Spleen (tissue), 13 donors: ENCODE results near the gene PRORP. TPM values are rescaled to one million over a fixed set of nuclear protein-coding genes. Genes with fewer than 3 reads are reported as not detected.

Experiments used
- DNase-seq: peaks from one replicate; pipeline ENCODE4 v3.0.0-alpha.2; 2020
- H3K27ac ChIP-seq, 8 donors: fragments of 200-600 bp; sonication (generic) in 7 of 8; 1 replicate in 4 of 8; 2 replicates in 4 of 8; pipeline versions ENCODE4 v1.5.0 to v1.8.0; 2016 to 2021; ENCODE audit warnings: inconsistent platforms in 4 of 8, mild to moderate bottlenecking in 4 of 8, moderate library complexity in 1 of 8
- H3K27me3 ChIP-seq, 7 donors: fragments of 200-600 bp; sonication (generic) in 6 of 7; replicated peaks in 1 of 7; 1 replicate in 4 of 7; 2 replicates in 3 of 7; pipeline versions ENCODE4 v1.5.0 to v1.8.0; 2016 to 2021; ENCODE audit warnings: inconsistent platforms in 3 of 7, mild to moderate bottlenecking in 1 of 7
- H3K36me3 ChIP-seq, 6 donors: fragments of 200-600 bp; sonication (generic) in 5 of 6; 1 replicate in 4 of 6; 2 replicates in 2 of 6; pipeline versions ENCODE4 v1.5.0 to v1.8.0; 2016 to 2021; ENCODE audit warnings: inconsistent platforms in 2 of 6
- H3K4me1 ChIP-seq, 6 donors: fragments of 200-600 bp; sonication (generic) in 5 of 6; 1 replicate in 3 of 6; 2 replicates in 3 of 6; pipeline versions ENCODE4 v1.5.0 to v1.8.0; 2016 to 2021; ENCODE audit warnings: inconsistent platforms in 3 of 6
- H3K4me3 ChIP-seq, 8 donors: fragments of 200-600 bp; sonication (generic) in 7 of 8; 1 replicate in 4 of 8; 2 replicates in 4 of 8; pipeline versions ENCODE4 v1.5.0 to v1.8.0; 2016 to 2021; ENCODE audit warnings: inconsistent platforms in 4 of 8, mild to moderate bottlenecking in 4 of 8, moderate library complexity in 2 of 8
- H3K9me3 ChIP-seq, 8 donors: fragments of 200-600 bp; sonication (generic) in 7 of 8; 1 replicate in 4 of 8; 2 replicates in 4 of 8; pipeline versions ENCODE4 v1.5.0 to v1.8.0; 2016 to 2021; ENCODE audit warnings: inconsistent platforms in 4 of 8
- POLR2A ChIP-seq, 3 donors: fragments of 450-650 bp; IDR thresholded peaks; one replicate each; pipeline ENCODE4 v1.5.1; 2017; ENCODE audit warnings: antibody characterized with exemption in 3 of 3, mild to moderate bottlenecking in 1 of 3
- POLR2AphosphoS5 ChIP-seq, 3 donors: sonication (generic); formaldehyde crosslinking; IDR thresholded peaks; one replicate each; pipeline ENCODE4 v1.5.1; 2017; ENCODE audit warnings: antibody characterized with exemption in 3 of 3
- WGBS, 5 donors: extraction: QIAGEN DNeasy Blood & Tissue Kit in 3 of 5; methylation state at CpG; one replicate each; pipeline versions ENCODE4 v1.1.5 to v1.1.7; 2013 to 2018; 5-methylcytosine and 5-hydroxymethylcytosine counted together
- intact Hi-C: fragments of 100-400 bp; cut with DNase I; formaldehyde crosslinking; loops from one replicate; pipeline ENCODE4 v1.15.0; 2023; ENCODE audit warnings: low total_unique reads
- long read RNA-seq, 2 donors: transcript quantifications; one replicate each; lab custom pipeline, GENCODE V29; 2026
- polyA plus RNA-seq, 3 donors: library from polyadenylated mRNA; stranded (reverse); fragments of 200-250 nt; gene quantifications; one replicate each; pipeline ENCODE4 v1.2.1, GENCODE V29; 2013
- total RNA-seq, 7 donors: library from RNA; depleted of rRNA in 3 of 7; stranded (reverse); fragments of >200 nt in 3 of 7; fragmentation: NEBNext Ultra II Directional in 4 of 7; extraction: Animal tissue kit (Norgen Biotek cat#: 25700) in 4 of 7; gene quantifications; one replicate each; pipeline versions ENCODE4 v1.1.0 to v1.2.1, GENCODE V29; 2016 to 2021
- TF ChIP-seq, protein P1 (sequence below), 11 experiments: fragments of 200-600 bp in 7 of 11; fragments of 450-650 bp in 4 of 11; sonication (generic) in 4 of 11; IDR thresholded peaks in 8 of 11; conservative IDR thresholded peaks in 3 of 11; 1 replicate in 7 of 11; 2 replicates in 4 of 11; pipeline versions ENCODE4 v1.4.0 to v1.8.0; 2016 to 2021; ENCODE audit warnings: antibody characterized with exemption in 11 of 11, inconsistent platforms in 4 of 11, mild to moderate bottlenecking in 1 of 11
- donor health status: healthy with polysubstance abuse.
- donor health status: DM: no; HTN: no; CAD: no; lungs with moderate emphysema.
- donor health status: DM: no; HTN: no; CAD: no.
- donor health status: Bipolar disorder and iron deficiency.
- donor health status: healthy.
- donor health status: DM: no; HTN: no; CAD: no.
- donor health status: DM: yes; HTN: yes; CAD: no.

Gene PRORP
- total RNA-seq (10 to 100 TPM; 15.3 to 45.6 (median 28.5) TPM), polyA plus RNA-seq (10 to 100 TPM; 11.5 to 17.0 (median 15.9) TPM)
- long read RNA-seq, donor 1, partial matches to known transcripts: 0 of 3 reads
- long read RNA-seq, donor 1, other reads (novel, unspliced or antisense): 0 of 3 reads
- long read RNA-seq, donor 2, full-length matches to known transcripts: 8 of 8 reads
- long read RNA-seq, donor 2, partial matches to known transcripts: 0 of 8 reads
- long read RNA-seq, donor 2, other reads (novel, unspliced or antisense): 0 of 8 reads

DNA sequence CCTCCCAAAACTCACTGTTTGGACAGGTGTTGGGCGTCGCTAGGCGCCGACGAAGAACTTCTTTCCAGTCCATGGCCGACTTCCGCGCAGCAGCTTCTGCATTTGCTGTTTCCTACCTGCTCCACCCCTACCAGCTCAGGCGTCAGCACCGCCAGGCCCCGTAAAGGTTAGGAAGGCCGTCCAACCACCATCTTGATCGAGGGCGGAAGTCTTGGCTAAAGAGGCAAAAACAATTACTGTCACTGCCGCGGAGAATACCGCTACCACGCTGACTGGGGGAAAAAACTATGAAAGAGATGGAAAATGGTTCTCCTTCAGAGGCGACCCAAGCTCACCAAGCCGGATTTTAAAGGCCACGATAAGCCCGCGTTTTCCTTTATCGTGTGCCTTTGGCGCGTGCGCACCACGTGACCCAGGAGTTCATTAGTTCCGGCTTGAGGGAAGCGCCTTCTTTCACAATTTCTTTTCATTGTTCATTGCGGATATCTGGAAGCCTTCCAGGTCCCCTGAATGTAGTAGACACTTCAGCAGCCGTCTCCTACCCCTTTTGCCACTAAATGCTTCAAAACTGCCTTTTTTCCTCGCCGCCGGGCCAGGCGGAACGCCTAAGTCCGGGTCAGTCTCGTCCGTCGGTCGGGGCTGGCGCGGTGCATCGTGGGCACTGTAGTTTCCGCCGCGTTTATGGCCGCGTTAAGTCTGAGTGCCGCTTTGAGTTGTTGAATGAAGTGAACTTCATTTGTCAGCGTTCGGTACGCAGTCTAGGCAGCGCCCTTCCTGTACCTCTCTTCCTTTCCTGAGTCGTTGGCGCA, at the start of gene PRORP, which contains the start of gene PPP2R3C:
PRORP (plus strand) TSS at position 666 of the 809 bp plus-strand sequence. CDS start 694 bp downstream, outside the sequence.
PPP2R3C (minus strand) TSS at position 104 of the 809 bp plus-strand sequence; CDS start at position 73, 31 bp downstream.
- H3K4me1 ChIP-seq: peaks cover 20 to 88% (median 67%) of the 10 kb centered on the region in 6 donors
- H3K36me3 ChIP-seq: peaks cover 0 to 24% (median 3%) of the 10 kb centered on the region in 6 donors
- peak; percentile 98 for DNase-seq
- no peaks in the 10 kb centered on the region for H3K27me3 ChIP-seq
- 0 to 1% (median 0%) methylated on average over 53 to 57 of the region's 57 CpGs for WGBS, 5 donors
- peak within 1 kb of the TSS; percentile 63 to 85 (median 70) for H3K4me3 ChIP-seq
- H3K27ac ChIP-seq: peak within 1 kb of the TSS; percentile 92 to 99 (median 95)
- TF ChIP-seq POLR2A (IDR thresholded peaks at IDR 0.05): peak in 2 of 3 donors; percentile 64 to 78
- TF ChIP-seq POLR2AphosphoS5 (IDR thresholded peaks at IDR 0.05): peak; percentile 82 to 92 (median 90)
- TF ChIP-seq, protein P1, sequence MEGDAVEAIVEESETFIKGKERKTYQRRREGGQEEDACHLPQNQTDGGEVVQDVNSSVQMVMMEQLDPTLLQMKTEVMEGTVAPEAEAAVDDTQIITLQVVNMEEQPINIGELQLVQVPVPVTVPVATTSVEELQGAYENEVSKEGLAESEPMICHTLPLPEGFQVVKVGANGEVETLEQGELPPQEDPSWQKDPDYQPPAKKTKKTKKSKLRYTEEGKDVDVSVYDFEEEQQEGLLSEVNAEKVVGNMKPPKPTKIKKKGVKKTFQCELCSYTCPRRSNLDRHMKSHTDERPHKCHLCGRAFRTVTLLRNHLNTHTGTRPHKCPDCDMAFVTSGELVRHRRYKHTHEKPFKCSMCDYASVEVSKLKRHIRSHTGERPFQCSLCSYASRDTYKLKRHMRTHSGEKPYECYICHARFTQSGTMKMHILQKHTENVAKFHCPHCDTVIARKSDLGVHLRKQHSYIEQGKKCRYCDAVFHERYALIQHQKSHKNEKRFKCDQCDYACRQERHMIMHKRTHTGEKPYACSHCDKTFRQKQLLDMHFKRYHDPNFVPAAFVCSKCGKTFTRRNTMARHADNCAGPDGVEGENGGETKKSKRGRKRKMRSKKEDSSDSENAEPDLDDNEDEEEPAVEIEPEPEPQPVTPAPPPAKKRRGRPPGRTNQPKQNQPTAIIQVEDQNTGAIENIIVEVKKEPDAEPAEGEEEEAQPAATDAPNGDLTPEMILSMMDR (IDR thresholded peaks at IDR 0.05 in 8 of 11, conservative IDR thresholded peaks at IDR 0.05 in 3 of 11): peak in 1 of 11 experiments; percentile 26
- no peaks in the 10 kb centered on the region for H3K9me3 ChIP-seq
- intact Hi-C loops: no loop called here

DNA sequence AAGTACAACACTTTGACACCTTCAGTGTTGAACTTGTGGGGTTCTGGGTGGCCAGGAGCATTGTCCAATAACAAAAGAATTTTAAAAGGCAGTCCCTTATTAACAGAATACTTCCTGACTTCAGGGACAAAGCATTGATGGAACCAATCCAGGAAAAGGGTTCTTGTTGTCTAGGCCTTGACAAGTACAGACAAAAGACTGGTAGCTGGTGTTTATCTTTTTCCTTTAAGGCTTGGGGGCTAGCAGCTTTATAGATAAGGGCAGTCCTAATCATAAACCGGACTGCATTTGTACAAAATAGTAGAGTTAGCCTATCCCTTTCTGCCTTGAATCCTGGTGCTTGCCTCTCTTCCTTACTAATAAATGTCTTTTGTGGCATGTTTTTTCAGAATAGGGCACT, 48.9 kb upstream of the PRORP start:
- no peak for TF ChIP-seq POLR2AphosphoS5 (IDR thresholded peaks at IDR 0.05)
- TF ChIP-seq, protein P1 (IDR thresholded peaks at IDR 0.05 in 8 of 11, conservative IDR thresholded peaks at IDR 0.05 in 3 of 11): no peak
- no peak for TF ChIP-seq POLR2A (IDR thresholded peaks at IDR 0.05)
- H3K27me3 ChIP-seq: no peaks in the 10 kb centered on the region
- H3K4me1 ChIP-seq: no peaks in the 10 kb centered on the region
- 60 to 94% (median 69%) methylated on average over 1 of the region's 1 CpG for WGBS, 5 donors
- H3K36me3 ChIP-seq: peaks cover 0 to 81% (median 11%) of the 10 kb centered on the region in 6 donors
- H3K9me3 ChIP-seq: no peaks in the 10 kb centered on the region
- DNase-seq: no peak
- no peak overlapping the region for H3K27ac ChIP-seq
- intact Hi-C loops: no loop called here
- no peak overlapping the region for H3K4me3 ChIP-seq

DNA sequence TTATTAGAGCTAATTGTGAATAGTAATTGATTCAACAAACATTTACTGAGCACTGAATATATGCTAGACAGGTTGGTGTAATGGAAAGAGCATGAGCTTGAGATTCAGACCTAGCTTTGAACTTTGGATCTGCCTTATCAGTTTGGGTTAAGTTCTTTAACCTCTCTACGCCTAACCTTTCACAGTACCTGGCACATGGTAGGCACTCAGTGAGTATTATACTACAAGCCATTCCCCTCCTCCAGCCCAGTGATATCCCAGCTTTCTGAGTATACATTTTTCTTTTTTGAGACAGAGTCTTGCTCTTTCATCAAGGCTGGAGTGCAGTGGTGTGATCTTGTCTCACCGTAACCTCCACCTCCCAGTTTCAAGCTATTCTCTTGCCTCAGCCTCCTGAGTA, 44.3 kb upstream of the PRORP start:
- WGBS, 5 donors: 95 to 98% (median 97%) methylated on average over 2 of the region's 2 CpGs
- intact Hi-C loops: no loop called here
- Histone ChIP-seq H3K4me3 (no peak overlapping the region), H3K27ac (no peak overlapping the region), H3K27me3 (no peaks in the 10 kb centered on the region), H3K36me3 (peaks cover 0 to 85% (median 28%) of the 10 kb centered on the region in 6 donors), H3K4me1 (no peaks in the 10 kb centered on the region), H3K9me3 (no peaks in the 10 kb centered on the region)
- DNase-seq: no peak
- TF ChIP-seq, protein P1 (IDR thresholded peaks at IDR 0.05 in 8 of 11, conservative IDR thresholded peaks at IDR 0.05 in 3 of 11): no peak
- no peak for TF ChIP-seq POLR2AphosphoS5 (IDR thresholded peaks at IDR 0.05)
- no peak for TF ChIP-seq POLR2A (IDR thresholded peaks at IDR 0.05)

DNA sequence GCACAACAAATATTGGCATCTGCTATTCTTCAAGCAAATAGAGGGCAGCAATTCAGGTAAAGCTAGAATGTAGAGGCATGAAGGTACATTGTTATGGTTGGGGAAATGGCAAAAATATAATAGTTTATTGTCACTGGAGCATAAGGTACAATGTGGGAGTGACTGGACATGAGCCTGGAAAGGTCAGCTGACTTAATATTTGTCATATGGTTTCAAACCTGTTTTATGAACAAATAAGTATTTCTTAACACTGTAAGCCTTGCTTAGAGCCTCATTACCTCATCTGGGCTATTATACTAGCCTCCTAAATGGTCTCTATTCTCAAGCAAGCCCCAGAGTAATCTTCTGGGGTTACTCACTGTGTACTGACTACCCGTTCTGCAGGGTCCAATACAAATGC, 42.6 kb upstream of the PRORP start:
- TF ChIP-seq POLR2A (IDR thresholded peaks at IDR 0.05) (no peak), POLR2AphosphoS5 (IDR thresholded peaks at IDR 0.05) (no peak)
- TF ChIP-seq, protein P1 (IDR thresholded peaks at IDR 0.05 in 8 of 11, conservative IDR thresholded peaks at IDR 0.05 in 3 of 11): no peak
- intact Hi-C loops: no loop called here
- peaks cover 7 to 86% (median 45%) of the 10 kb centered on the region in 6 donors for H3K36me3 ChIP-seq
- no peak for DNase-seq
- H3K9me3 ChIP-seq: no peaks in the 10 kb centered on the region
- H3K4me1 ChIP-seq: no peaks in the 10 kb centered on the region
- H3K27ac ChIP-seq: no peak overlapping the region
- H3K4me3 ChIP-seq: no peak overlapping the region
- 80 to 100% (median 92%) methylated on average over 1 of the region's 1 CpG for WGBS, 5 donors
- H3K27me3 ChIP-seq: no peaks in the 10 kb centered on the region
